GM21737 (cell line): Measurements from ENCODE around the gene GDPD5.

ENCODE experiments used
- ATAC-seq: cut with Tn5 transposase; IDR thresholded peaks from one replicate; pipeline ENCODE4 v1.9.1; 2021; ENCODE audit warnings: mild to moderate bottlenecking, moderate library complexity; ENCODE audit not compliant: unreplicated experiment

Gene GDPD5

GRCh38 chr11:75495749-75496304 is 29.9 kb downstream of the GDPD5 start:
- no peak for ATAC-seq

GRCh38 chr11:75493626-75494025 is 32.1 kb downstream of the GDPD5 start:
- no peak for ATAC-seq

GRCh38 chr11:75492181-75492820 is 33.4 kb downstream of the GDPD5 start:
- peak; percentile 72 for ATAC-seq

- no peak for ATAC-seq
These were observed 34.3 kb downstream of the GDPD5 start for GRCh38 chr11:75491465-75491864.

- ATAC-seq, result no peak
These were observed 35.2 kb downstream of the GDPD5 start for GRCh38 chr11:75490221-75491181.

- no peak for ATAC-seq
These were observed 38.4 kb downstream of the GDPD5 start for GRCh38 chr11:75487365-75487764.

GRCh38 chr11:75485742-75486141 is 40.0 kb downstream of the GDPD5 start:
- ATAC-seq, result no peak

- no peak for ATAC-seq
These were observed 42.7 kb downstream of the GDPD5 start for GRCh38 chr11:75482931-75483469.

GRCh38 chr11:75481922-75482606 is 43.7 kb downstream of the GDPD5 start:
- ATAC-seq, result no peak

GRCh38 chr11:75481223-75481921 is 44.4 kb downstream of the GDPD5 start:
- no peak for ATAC-seq

GRCh38 chr11:75480185-75481175 is 45.3 kb downstream of the GDPD5 start:
- ATAC-seq, result no peak

GRCh38 chr11:75479597-75480145 is 46.1 kb downstream of the GDPD5 start:
- no peak for ATAC-seq

GRCh38 chr11:75478783-75479596 is 46.8 kb downstream of the GDPD5 start:
- ATAC-seq, result no peak

- no peak for ATAC-seq
These were observed 48.2 kb downstream of the GDPD5 start for GRCh38 chr11:75477614-75477935.

- no peak for ATAC-seq
These were observed 48.8 kb downstream of the GDPD5 start for GRCh38 chr11:75476739-75477613.

- ATAC-seq, result no peak
These were observed 49.7 kb downstream of the GDPD5 start for GRCh38 chr11:75475767-75476650.
